OCI-LY7 (cell line): Measurements from ENCODE around the gene ARID5A. TPM values are rescaled to one million over a fixed set of nuclear protein-coding genes. Genes with fewer than 3 reads are reported as not detected.

Source experiments
- BruUV-seq: library from RNA; stranded (reverse); fragments of 400-500 nt; replicated peaks from 2 replicates; lab custom pipeline; 2021; lab: Mats Ljungman, UMichigan
- CTCF ChIA-PET: fragments of 300-600 bp; sonication (Branson Sonifier 250); formaldehyde crosslinking; loops from one replicate; lab custom pipeline; 2022; ENCODE audit warnings: antibody characterized with exemption; ENCODE audit not compliant: unreplicated experiment; lab: Charles Lee
- POLR2A ChIA-PET: fragments of 300-600 bp; sonication (Branson Sonifier 250); formaldehyde crosslinking; loops from one replicate; lab custom pipeline; 2022; ENCODE audit warnings: antibody characterized with exemption; lab: Charles Lee
- DNase-seq: peaks from one replicate; pipeline ENCODE4 v3.0.0-alpha.2; 2015; ENCODE audit warnings: low spot score
- H2AFZ ChIP-seq: fragments of 200-600 bp; sonication (generic), shearing (Covaris generic); 2 replicates; pipeline ENCODE4 v1.6.1; 2014; ENCODE audit warnings: mild to moderate bottlenecking, antibody characterized with exemption, low read length, moderate library complexity
- H3K27ac ChIP-seq: fragments of 200-600 bp; sonication (generic); 2 replicates; pipeline ENCODE4 v1.5.1; 2014; ENCODE audit warnings: mixed run types, low read depth, mild to moderate bottlenecking, moderate library complexity, low read length, inconsistent platforms; ENCODE audit not compliant: poor library complexity, severe bottlenecking
- H3K36me3 ChIP-seq: fragments of 200-600 bp; sonication (generic); 2 replicates; pipeline ENCODE4 v1.6.1; 2014; ENCODE audit warnings: mild to moderate bottlenecking, antibody characterized with exemption, low read length, moderate library complexity, mixed read lengths; ENCODE audit not compliant: insufficient read depth
- H3K4me1 ChIP-seq: fragments of 200-600 bp; sonication (generic); 2 replicates; pipeline ENCODE4 v1.5.1; 2014; ENCODE audit warnings: mild to moderate bottlenecking, low read length; ENCODE audit not compliant: insufficient read depth, poor library complexity, severe bottlenecking
- H3K4me2 ChIP-seq: fragments of 200-600 bp; sonication (generic); 2 replicates; pipeline ENCODE4 v1.6.1; 2014; ENCODE audit warnings: mild to moderate bottlenecking, low read length
- H3K4me3 ChIP-seq: fragments of 200-600 bp; sonication (generic); 2 replicates; pipeline ENCODE4 v1.5.1; 2014; ENCODE audit warnings: mild to moderate bottlenecking, low read depth, low read length; ENCODE audit not compliant: poor library complexity, severe bottlenecking
- H3K79me2 ChIP-seq: fragments of 200-600 bp; sonication (generic); 2 replicates; pipeline ENCODE4 v1.6.1; 2016; ENCODE audit warnings: low read depth, mild to moderate bottlenecking, low read length, moderate library complexity, mixed read lengths; ENCODE audit not compliant: insufficient read depth
- H3K9me2 ChIP-seq: fragments of 200-600 bp; sonication (generic); 2 replicates; pipeline ENCODE4 v1.6.1; 2016; ENCODE audit warnings: mild to moderate bottlenecking, low read length, mixed read lengths; ENCODE audit not compliant: insufficient read depth
- H3K9me3 ChIP-seq: fragments of 200-600 bp; sonication (generic); 2 replicates; pipeline ENCODE4 v1.6.1; 2014; ENCODE audit warnings: mild to moderate bottlenecking, mixed run types, low read length, mixed read lengths
- H4K20me1 ChIP-seq: fragments of 200-600 bp; sonication (generic); 2 replicates; pipeline ENCODE4 v1.6.1; 2014; ENCODE audit warnings: mild to moderate bottlenecking, antibody characterized with exemption, low read length, moderate library complexity, mixed read lengths; ENCODE audit not compliant: insufficient read depth
- EZH2phosphoT487 ChIP-seq: fragments of 200-600 bp; sonication (generic); IDR thresholded peaks from 2 replicates; pipeline ENCODE4 v1.6.1; 2018; ENCODE audit warnings: low read depth, borderline replicate concordance, mild to moderate bottlenecking, mixed run types, antibody characterized with exemption, low read length, moderate library complexity, mixed read lengths
- intact Hi-C: fragments of 100-400 bp; cut with micrococcal nuclease; formaldehyde crosslinking; loops from one replicate; pipeline ENCODE4 v1.10.0; 2022; ENCODE audit not compliant: unreplicated experiment
- total RNA-seq, 2 experiments: library from RNA; depleted of rRNA in 1 of 2; stranded (reverse); fragments of >200 nt in 1 of 2; shearing (Covaris generic) in 1 of 2; gene quantifications; 2 replicates each; pipeline ENCODE4 v1.2.3, GENCODE V29; 2014 to 2022
- TF ChIP-seq, protein P1 (sequence below): fragments of 200-600 bp; sonication (generic); conservative IDR thresholded peaks from 2 replicates; pipeline ENCODE4 v1.5.1; 2014; ENCODE audit warnings: mild to moderate bottlenecking, antibody characterized with exemption, low read length, moderate library complexity, mixed read lengths

The ARID5A gene
- total RNA-seq, 2 experiments from 2014 or later: 4.4 to 6.0 TPM

DNA sequence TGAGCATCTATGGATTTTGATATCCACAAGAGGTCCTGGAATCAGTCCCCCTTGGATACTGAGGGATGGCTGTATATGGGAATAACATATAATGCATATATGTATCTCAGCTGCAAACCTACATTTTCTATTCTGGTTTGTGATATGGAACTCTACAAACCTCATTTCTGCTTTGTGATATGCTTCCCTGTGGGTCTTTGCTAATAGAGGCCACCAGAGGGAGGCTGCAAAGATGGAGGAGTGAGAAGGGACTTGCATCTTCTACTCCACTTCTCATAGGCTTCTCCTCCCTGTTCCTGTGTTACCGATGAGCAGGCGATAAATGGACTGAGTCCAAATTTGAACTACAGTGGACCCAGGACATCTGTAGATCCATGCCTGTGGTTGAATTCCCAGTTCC lies 37.8 kb downstream of the ARID5A start:
- TF ChIP-seq, protein P1, sequence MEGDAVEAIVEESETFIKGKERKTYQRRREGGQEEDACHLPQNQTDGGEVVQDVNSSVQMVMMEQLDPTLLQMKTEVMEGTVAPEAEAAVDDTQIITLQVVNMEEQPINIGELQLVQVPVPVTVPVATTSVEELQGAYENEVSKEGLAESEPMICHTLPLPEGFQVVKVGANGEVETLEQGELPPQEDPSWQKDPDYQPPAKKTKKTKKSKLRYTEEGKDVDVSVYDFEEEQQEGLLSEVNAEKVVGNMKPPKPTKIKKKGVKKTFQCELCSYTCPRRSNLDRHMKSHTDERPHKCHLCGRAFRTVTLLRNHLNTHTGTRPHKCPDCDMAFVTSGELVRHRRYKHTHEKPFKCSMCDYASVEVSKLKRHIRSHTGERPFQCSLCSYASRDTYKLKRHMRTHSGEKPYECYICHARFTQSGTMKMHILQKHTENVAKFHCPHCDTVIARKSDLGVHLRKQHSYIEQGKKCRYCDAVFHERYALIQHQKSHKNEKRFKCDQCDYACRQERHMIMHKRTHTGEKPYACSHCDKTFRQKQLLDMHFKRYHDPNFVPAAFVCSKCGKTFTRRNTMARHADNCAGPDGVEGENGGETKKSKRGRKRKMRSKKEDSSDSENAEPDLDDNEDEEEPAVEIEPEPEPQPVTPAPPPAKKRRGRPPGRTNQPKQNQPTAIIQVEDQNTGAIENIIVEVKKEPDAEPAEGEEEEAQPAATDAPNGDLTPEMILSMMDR: 0 out of 2 replicates have a peak, but pooled peaks have one; percentile 18
- no peak for TF ChIP-seq EZH2phosphoT487
- H3K79me2 ChIP-seq: no peaks in the 10 kb centered on the region
- H3K9me3 ChIP-seq: no peaks in the 10 kb centered on the region
- H3K4me2 ChIP-seq: no peak overlapping the region
- BruUV-seq: no TSS peak
- H2AFZ ChIP-seq: no peak overlapping the region
- H3K9me2 ChIP-seq: no peaks in the 10 kb centered on the region
- H3K4me3 ChIP-seq: no peak overlapping the region
- no peaks in the 10 kb centered on the region for H4K20me1 ChIP-seq
- no peaks in the 10 kb centered on the region for H3K4me1 ChIP-seq
- intact Hi-C loops: no loop called here
- H3K27ac ChIP-seq: no peak overlapping the region
- ChIA-PET POLR2A (no interaction called here), CTCF (no interaction called here)
- no peaks in the 10 kb centered on the region for H3K36me3 ChIP-seq
- no peak for DNase-seq

DNA sequence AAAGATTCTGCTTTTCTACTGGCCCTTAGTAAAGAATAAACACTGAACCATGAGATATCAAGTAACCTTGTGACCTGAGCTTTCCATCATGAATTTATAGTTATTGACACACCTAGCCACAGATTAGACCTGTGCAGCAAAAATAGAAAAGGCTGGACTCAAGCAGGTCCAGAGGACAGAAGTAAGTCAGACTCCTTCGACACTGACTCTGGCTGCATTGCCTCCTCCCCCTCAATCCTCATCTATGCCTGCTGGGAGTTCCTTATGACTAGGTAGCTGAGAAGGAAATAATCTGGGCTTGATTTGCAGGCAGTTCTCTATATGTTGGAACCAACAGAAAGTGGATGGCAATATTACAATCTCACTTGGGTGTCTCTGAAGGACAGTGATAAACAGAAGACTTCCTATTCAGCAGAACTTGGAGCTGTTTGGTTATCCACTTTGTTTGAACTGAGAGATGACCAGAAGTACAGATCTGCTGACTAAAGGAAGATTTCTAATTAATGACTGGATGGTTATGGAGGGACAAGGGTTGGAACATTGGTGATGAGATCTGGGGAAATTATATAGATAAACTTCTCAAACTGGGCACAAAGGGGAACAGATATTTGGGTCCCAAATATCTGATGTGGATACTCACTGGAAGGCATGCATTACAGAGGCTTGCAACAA lies 39.4 kb downstream of the ARID5A start:
- TF ChIP-seq, protein P1: no peak
- no peak for TF ChIP-seq EZH2phosphoT487
- H3K9me3 ChIP-seq: no peaks in the 10 kb centered on the region
- H3K4me3 ChIP-seq: no peak overlapping the region
- DNase-seq: no peak
- intact Hi-C loops: no loop called here
- H4K20me1 ChIP-seq: no peaks in the 10 kb centered on the region
- no peaks in the 10 kb centered on the region for H3K36me3 ChIP-seq
- H3K9me2 ChIP-seq: no peaks in the 10 kb centered on the region
- CTCF ChIA-PET: no interaction called here
- H3K4me1 ChIP-seq: no peaks in the 10 kb centered on the region
- no peak overlapping the region for H3K27ac ChIP-seq
- H2AFZ ChIP-seq: no peak overlapping the region
- POLR2A ChIA-PET: no interaction called here
- no peak overlapping the region for H3K4me2 ChIP-seq
- H3K79me2 ChIP-seq: no peaks in the 10 kb centered on the region
- no TSS peak for BruUV-seq

DNA sequence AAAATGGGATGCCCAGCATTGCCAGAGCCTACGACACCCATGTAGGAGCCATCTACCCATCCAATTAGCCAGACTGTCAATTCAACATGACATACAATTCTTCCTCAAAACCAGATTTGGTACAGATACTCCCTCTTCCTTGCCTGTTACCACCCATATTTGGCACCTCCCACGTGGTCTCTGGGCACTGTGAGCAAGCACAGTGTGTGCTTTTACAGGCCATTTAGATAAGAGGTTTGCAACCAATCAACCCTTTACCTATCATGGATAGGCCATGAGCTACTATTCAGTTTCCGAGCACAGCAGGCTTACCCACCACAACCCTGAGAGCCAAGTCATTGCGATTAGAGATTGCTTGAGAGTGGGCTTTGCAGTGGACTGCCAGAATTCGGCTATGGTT lies 40.9 kb downstream of the ARID5A start:
- TF ChIP-seq, protein P1: no peak
- TF ChIP-seq EZH2phosphoT487: no peak
- no peaks in the 10 kb centered on the region for H4K20me1 ChIP-seq
- BruUV-seq: no TSS peak
- no peaks in the 10 kb centered on the region for H3K79me2 ChIP-seq
- intact Hi-C loops: no loop called here
- H3K9me2 ChIP-seq: no peaks in the 10 kb centered on the region
- H3K9me3 ChIP-seq: no peaks in the 10 kb centered on the region
- ChIA-PET CTCF (no interaction called here), POLR2A (no interaction called here)
- H3K27ac ChIP-seq: no peak overlapping the region
- no peak overlapping the region for H2AFZ ChIP-seq
- H3K4me2 ChIP-seq: no peak overlapping the region
- no peaks in the 10 kb centered on the region for H3K36me3 ChIP-seq
- DNase-seq: no peak
- no peak overlapping the region for H3K4me3 ChIP-seq
- no peaks in the 10 kb centered on the region for H3K4me1 ChIP-seq
